ENCODE data around the gene PHLPP1. TPM values are rescaled to one million over a fixed set of nuclear protein-coding genes. Genes with fewer than 3 reads are reported as not detected.

PHLPP1 gene
- total RNA-seq, 1 donor from 2014 or later = 21.2 TPM

DNA sequence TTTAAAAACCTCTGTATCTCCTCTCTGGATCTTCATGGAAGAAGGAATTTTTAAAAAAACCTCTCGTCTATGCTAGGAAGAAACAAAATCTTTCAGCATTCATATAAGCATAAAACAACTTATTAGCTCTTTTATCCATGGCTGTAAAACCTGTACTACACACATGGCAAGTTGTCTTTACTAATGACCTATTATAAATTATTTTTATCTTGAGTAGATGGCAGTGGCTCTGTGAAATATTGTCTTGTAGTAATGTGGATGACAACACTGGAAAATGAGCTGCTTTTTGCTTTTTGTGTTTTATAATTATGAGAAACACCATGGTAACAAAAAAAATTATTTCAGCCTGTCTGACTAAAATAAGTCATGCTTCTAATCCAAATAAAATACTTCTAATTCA lies 18.9 kb downstream of the PHLPP1 start:
- peaks cover 18% of the 10 kb centered on the region for H3K36me3 Mint-ChIP-seq
- TF ChIP-seq, protein P1, sequence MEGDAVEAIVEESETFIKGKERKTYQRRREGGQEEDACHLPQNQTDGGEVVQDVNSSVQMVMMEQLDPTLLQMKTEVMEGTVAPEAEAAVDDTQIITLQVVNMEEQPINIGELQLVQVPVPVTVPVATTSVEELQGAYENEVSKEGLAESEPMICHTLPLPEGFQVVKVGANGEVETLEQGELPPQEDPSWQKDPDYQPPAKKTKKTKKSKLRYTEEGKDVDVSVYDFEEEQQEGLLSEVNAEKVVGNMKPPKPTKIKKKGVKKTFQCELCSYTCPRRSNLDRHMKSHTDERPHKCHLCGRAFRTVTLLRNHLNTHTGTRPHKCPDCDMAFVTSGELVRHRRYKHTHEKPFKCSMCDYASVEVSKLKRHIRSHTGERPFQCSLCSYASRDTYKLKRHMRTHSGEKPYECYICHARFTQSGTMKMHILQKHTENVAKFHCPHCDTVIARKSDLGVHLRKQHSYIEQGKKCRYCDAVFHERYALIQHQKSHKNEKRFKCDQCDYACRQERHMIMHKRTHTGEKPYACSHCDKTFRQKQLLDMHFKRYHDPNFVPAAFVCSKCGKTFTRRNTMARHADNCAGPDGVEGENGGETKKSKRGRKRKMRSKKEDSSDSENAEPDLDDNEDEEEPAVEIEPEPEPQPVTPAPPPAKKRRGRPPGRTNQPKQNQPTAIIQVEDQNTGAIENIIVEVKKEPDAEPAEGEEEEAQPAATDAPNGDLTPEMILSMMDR (IDR thresholded peaks at IDR 0.05; ENCODE audit: unreplicated experiment) = no peak
- peak overlapping the region; percentile 50 for H3K27ac Mint-ChIP-seq
- H3K4me1 Mint-ChIP-seq = peaks cover 37% of the 10 kb centered on the region
- no peaks in the 10 kb centered on the region for H3K27me3 Mint-ChIP-seq (ENCODE audit: low read depth)
- DNase-seq (ENCODE audit: low spot score in 2 of 2, unreplicated experiment in 2 of 2) = no peak
- peaks cover 24% of the 10 kb centered on the region for H3K9me3 Mint-ChIP-seq
- H3K4me3 Mint-ChIP-seq = no peak overlapping the region

DNA sequence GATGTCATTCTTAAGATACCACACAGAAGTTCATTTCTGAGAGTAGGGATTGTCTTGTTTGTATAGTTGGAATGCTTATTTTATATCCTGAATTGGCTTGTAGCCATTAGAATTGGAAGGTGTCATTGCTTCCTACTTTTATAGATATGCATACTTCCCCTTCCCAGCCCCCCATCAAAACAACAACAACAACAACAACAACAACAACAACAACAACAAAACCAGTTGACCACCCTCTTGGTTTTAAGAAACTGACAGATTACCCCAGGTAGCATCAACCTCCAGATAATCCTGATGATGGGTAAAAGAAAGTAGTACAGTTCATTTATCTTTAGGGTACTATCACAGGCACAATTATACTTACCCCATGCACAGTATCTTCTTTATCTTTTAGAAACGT lies 20.0 kb downstream of the PHLPP1 start:
- TF ChIP-seq, protein P1 (IDR thresholded peaks at IDR 0.05; ENCODE audit: unreplicated experiment) = no peak
- Mint-ChIP-seq H3K9me3 (peaks cover 24% of the 10 kb centered on the region), H3K4me1 (peaks cover 45% of the 10 kb centered on the region), H3K36me3 (peaks cover 18% of the 10 kb centered on the region), H3K27me3 (ENCODE audit: low read depth) (no peaks in the 10 kb centered on the region), H3K4me3 (no peak overlapping the region), H3K27ac (no peak overlapping the region)
- no peak for DNase-seq (ENCODE audit: low spot score in 2 of 2, unreplicated experiment in 2 of 2)

DNA sequence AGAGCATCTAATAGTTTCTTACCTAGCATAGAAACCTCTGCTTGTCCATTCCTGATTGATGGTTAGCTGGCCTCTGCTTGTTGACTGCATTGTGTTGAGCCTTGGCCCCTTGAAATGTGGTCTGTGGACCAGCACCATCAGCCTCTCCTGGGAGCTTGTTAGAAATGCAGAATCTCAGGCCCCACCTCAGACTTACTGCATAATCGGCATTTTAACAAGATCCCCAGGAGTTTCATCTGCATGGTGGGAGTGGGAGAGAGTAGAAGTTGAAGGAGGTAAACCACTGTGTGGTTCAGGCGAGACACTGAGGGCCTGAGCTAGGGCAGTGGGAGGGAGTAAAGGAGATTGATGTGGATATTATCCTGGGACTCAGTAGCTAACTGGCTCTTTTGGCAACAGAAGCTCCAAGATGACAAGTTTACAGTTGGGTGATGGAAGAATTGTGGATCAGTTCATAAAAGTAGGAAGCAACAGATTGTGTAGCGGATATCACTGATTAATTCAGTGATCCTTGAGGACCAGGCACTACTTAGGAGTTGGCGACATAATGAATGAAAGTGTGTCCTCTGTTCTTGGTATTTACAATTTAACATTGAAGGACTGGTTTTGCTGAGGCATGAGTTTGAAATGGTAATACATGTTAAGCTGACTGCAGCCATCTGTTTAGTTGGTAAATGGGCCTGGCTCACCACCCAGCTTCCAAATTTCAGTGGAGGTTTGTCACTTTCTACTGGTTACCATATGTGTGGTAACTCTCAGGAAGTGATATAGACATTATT lies 20.9 kb downstream of the PHLPP1 start:
- H3K4me3 Mint-ChIP-seq = no peak overlapping the region

DNA sequence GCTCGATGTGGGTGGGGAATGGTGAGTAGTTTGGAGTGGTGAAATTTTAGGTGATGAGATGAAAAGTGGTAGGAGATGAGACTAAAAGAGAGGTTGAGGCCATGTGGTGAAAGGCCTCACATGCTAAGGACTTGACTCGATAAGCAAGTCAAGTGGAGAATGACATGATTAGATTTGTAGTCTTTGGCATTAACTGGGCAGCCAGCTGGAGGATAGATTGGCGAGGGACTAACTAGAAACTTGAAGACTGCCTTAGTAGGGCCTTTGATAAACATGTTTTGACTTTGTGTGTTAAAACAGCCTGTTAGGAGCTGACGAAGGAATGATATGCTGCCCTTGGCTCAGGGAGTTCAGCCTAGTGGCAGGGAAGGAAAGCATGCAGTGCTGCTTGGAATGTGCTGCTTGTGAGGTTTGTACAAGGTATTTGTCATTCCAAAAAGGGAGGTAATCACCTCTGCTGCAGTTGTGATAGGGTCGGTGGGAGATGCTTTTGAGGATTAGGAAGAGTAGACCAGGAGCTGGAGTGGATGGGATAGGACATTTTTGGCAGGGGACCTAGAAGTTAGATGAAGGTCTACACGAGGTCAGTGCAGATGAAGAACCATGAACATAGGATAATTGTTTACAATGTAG lies 22.0 kb downstream of the PHLPP1 start:
- no peak overlapping the region for H3K27ac Mint-ChIP-seq
- H3K4me1 Mint-ChIP-seq = peaks cover 56% of the 10 kb centered on the region
- H3K27me3 Mint-ChIP-seq (ENCODE audit: low read depth) = no peaks in the 10 kb centered on the region
- H3K36me3 Mint-ChIP-seq = peaks cover 7% of the 10 kb centered on the region
- TF ChIP-seq, protein P1 (IDR thresholded peaks at IDR 0.05; ENCODE audit: unreplicated experiment) = no peak
- H3K4me3 Mint-ChIP-seq = no peak overlapping the region
- peaks cover 10% of the 10 kb centered on the region for H3K9me3 Mint-ChIP-seq
- DNase-seq (ENCODE audit: low spot score in 2 of 2, unreplicated experiment in 2 of 2) = no peak

More for the DNA sequence above, 20.9 kb downstream of the PHLPP1 start:
- H3K36me3 Mint-ChIP-seq = peaks cover 16% of the 10 kb centered on the region
- H3K27ac Mint-ChIP-seq = no peak overlapping the region
- H3K27me3 Mint-ChIP-seq (ENCODE audit: low read depth) = no peaks in the 10 kb centered on the region
- H3K4me1 Mint-ChIP-seq = peaks cover 50% of the 10 kb centered on the region
- TF ChIP-seq, protein P1 (IDR thresholded peaks at IDR 0.05; ENCODE audit: unreplicated experiment) = no peak
- no peak for DNase-seq (ENCODE audit: low spot score in 2 of 2, unreplicated experiment in 2 of 2)
- H3K9me3 Mint-ChIP-seq = peaks cover 19% of the 10 kb centered on the region

DNA sequence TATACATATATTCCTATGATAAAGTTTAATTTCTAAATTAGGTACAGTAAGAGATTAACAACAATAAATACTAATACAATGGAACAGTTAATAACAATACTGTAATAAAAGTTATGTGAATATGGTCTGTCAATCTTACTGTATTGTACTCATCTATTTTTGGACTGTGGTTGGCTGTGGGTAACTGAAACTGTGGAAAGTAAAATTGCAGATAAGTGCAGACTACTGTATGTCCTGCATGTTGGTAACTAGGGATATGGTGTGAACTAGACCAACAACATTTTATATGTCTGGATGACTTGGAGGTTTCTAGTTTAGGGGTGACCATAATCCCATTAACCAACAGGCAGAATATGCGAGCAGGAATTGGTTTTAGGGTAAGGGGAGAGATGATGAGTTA lies 23.3 kb downstream of the PHLPP1 start:
- no peak overlapping the region for H3K27ac Mint-ChIP-seq
- H3K9me3 Mint-ChIP-seq = peaks cover 5% of the 10 kb centered on the region
- DNase-seq (ENCODE audit: low spot score in 2 of 2, unreplicated experiment in 2 of 2) = no peak
- H3K27me3 Mint-ChIP-seq (ENCODE audit: low read depth) = no peaks in the 10 kb centered on the region
- TF ChIP-seq, protein P1 (IDR thresholded peaks at IDR 0.05; ENCODE audit: unreplicated experiment) = no peak
- H3K4me3 Mint-ChIP-seq = no peak overlapping the region
- peaks cover 54% of the 10 kb centered on the region for H3K4me1 Mint-ChIP-seq
- H3K36me3 Mint-ChIP-seq = no peaks in the 10 kb centered on the region

Measured in mesothelial cell of epicardium (in vitro differentiated cells).